ENCODE measurements around the gene CD200R1L.
"Not testable (repeated sequence)": the region's sequence is repeated elsewhere in the genome, so short reads cannot be mapped to it uniquely, and the experiment has no call there.

CD200R1L gene
- total RNA-seq = 0 to 1.2 (median 0.05) reads per million in 17 experiments

- DNase-seq = no peak
Measured at GRCh38 chr3:112846764-112847163, at the start of gene CD200R1L. Gene CD200R1L (minus strand): TSS chr3:112846864. CDS start chr3:112829367, 17,497 bp downstream.

- no peak for DNase-seq
Measured at GRCh38 chr3:112894258-112894657, 47.6 kb upstream of the CD200R1L start.

- DNase-seq = no peak
Measured at GRCh38 chr3:112889357-112889756, 42.7 kb upstream of the CD200R1L start.

- DNase-seq = no peak
Measured at GRCh38 chr3:112888381-112889085, 41.9 kb upstream of the CD200R1L start.

- no peak for DNase-seq
Measured at GRCh38 chr3:112884678-112885290, 38.1 kb upstream of the CD200R1L start.

GRCh38 chr3:112881891-112882290 is 35.2 kb upstream of the CD200R1L start:
- no peak for DNase-seq

- peak in 3 of 4 experiments; percentile 5 to 45 (median 42) for DNase-seq
Measured at GRCh38 chr3:112875561-112875960, 28.9 kb upstream of the CD200R1L start.

- no peak for DNase-seq
Measured at GRCh38 chr3:112874725-112875124, 28.1 kb upstream of the CD200R1L start.

GRCh38 chr3:112873632-112874031 is 27.0 kb upstream of the CD200R1L start:
- peak in 2 of 4 experiments; percentile 61 to 68 for DNase-seq

GRCh38 chr3:112871735-112872134 is 25.1 kb upstream of the CD200R1L start:
- DNase-seq = no peak

GRCh38 chr3:112865757-112866156 is 19.1 kb upstream of the CD200R1L start:
- no peak for DNase-seq

- peak; percentile 15 to 61 (median 52) for DNase-seq
Measured at GRCh38 chr3:112860898-112861297, 14.2 kb upstream of the CD200R1L start.

- peak; percentile 74 to 89 (median 82) for DNase-seq
Measured at GRCh38 chr3:112858410-112859069, 11.9 kb upstream of the CD200R1L start.

GRCh38 chr3:112857526-112857925 is 10.9 kb upstream of the CD200R1L start:
- DNase-seq = no peak

GRCh38 chr3:112856537-112856936 is 9.9 kb upstream of the CD200R1L start:
- peak in 3 of 4 experiments; percentile 13 to 49 (median 26) for DNase-seq

GRCh38 chr3:112855883-112856282 is 9.2 kb upstream of the CD200R1L start:
- DNase-seq = no peak

GRCh38 chr3:112855074-112855473 is 8.4 kb upstream of the CD200R1L start:
- DNase-seq = not testable (repeated sequence)

- DNase-seq = no peak
Measured at GRCh38 chr3:112848196-112848595, 1.5 kb upstream of the CD200R1L start.

- no peak for DNase-seq
Measured at GRCh38 chr3:112847692-112848091, 1.0 kb upstream of the CD200R1L start.

GRCh38 chr3:112845772-112846171 is 892 bp downstream of the CD200R1L start:
- no peak for DNase-seq

- no peak for DNase-seq
Measured at GRCh38 chr3:112829046-112829445, 17.6 kb downstream of the CD200R1L start.

- DNase-seq = no peak
Measured at GRCh38 chr3:112822064-112823055, 24.3 kb downstream of the CD200R1L start.
